LNCaP clone FGC (cell line): ENCODE results near the gene PARK7.
"Not testable (repeated sequence)": the region's sequence is repeated elsewhere in the genome, so short reads cannot be mapped to it uniquely, and the experiment has no call there.

Source experiments
- DNase-seq: peaks from one replicate; pipeline ENCODE4 v3.0.0-alpha.2; 2011; ENCODE audit warnings: low read depth
- H3K4me3 ChIP-seq: 2 replicates; pipeline ENCODE4 v1.5.1; 2011; ENCODE audit warnings: mild to moderate bottlenecking, low read depth, low read length, control low read depth
- CTCF ChIP-seq: IDR thresholded peaks from 2 replicates; pipeline ENCODE4 v1.5.1; 2012; ENCODE audit warnings: mild to moderate bottlenecking; ENCODE audit not compliant: control insufficient read depth, insufficient read depth; ENCODE audit errors: extremely low read depth

PARK7 gene

GRCh38 chr1:7943251-7943650 lies 18.3 kb upstream of the PARK7 start:
- TF ChIP-seq CTCF = no peak
- DNase-seq = no peak
- no peak overlapping the region for H3K4me3 ChIP-seq

- no peak for TF ChIP-seq CTCF
- no peak overlapping the region for H3K4me3 ChIP-seq
- no peak for DNase-seq
These were observed 12.6 kb upstream of the PARK7 start for GRCh38 chr1:7948960-7949359.

GRCh38 chr1:7952791-7953190 lies 8.7 kb upstream of the PARK7 start:
- H3K4me3 ChIP-seq, DNase-seq: not testable (repeated sequence)

- no peak for TF ChIP-seq CTCF
- H3K4me3 ChIP-seq = peak overlapping the region; percentile 71
These were observed 7.5 kb upstream of the PARK7 start for GRCh38 chr1:7953850-7954609.

GRCh38 chr1:7954683-7955082 lies 6.8 kb upstream of the PARK7 start:
- H3K4me3 ChIP-seq = peak overlapping the region; percentile 71
- TF ChIP-seq CTCF = no peak
- DNase-seq = no peak

More at GRCh38 chr1:7953850-7954609, 7.5 kb upstream of the PARK7 start:
- DNase-seq = peak; percentile 91

GRCh38 chr1:7956218-7957032 lies 5.1 kb upstream of the PARK7 start:
- H3K4me3 ChIP-seq = no peak overlapping the region
- TF ChIP-seq CTCF = no peak
- no peak for DNase-seq

- H3K4me3 ChIP-seq = peak overlapping the region; percentile 78
These were observed 1.3 kb upstream of the PARK7 start for GRCh38 chr1:7960165-7960564.

More at GRCh38 chr1:7960165-7960564, 1.3 kb upstream of the PARK7 start:
- no peak for TF ChIP-seq CTCF
- DNase-seq = no peak
